K562 (cell line): ENCODE measurements around the gene CUL5. TPM values are rescaled to one million over a fixed set of nuclear protein-coding genes. Genes with fewer than 3 reads are reported as not detected.

Source experiments
- ETV1 ChIP-seq: fragments of 450-650 bp; conservative IDR thresholded peaks from 2 replicates; pipeline ENCODE4 v1.6.1; 2016; ENCODE audit warnings: missing genetic modification characterization, control low read depth, low read depth, missing compliant biosample characterization
- MCM7 ChIP-seq, 2 experiments: fragments of 450-650 bp; IDR thresholded peaks; 2 replicates each; pipeline ENCODE4 v1.6.1; 2016 to 2018
- PML ChIP-seq: IDR thresholded peaks from 2 replicates; pipeline ENCODE4 v1.6.1; 2012; ENCODE audit warnings: low read length, inconsistent platforms
- RBM34 ChIP-seq: fragments of 200-400 bp; formaldehyde crosslinking; IDR thresholded peaks from 2 replicates; pipeline ENCODE4 v1.6.1; 2018; ENCODE audit warnings: low read length, borderline replicate concordance; ENCODE audit not compliant: insufficient read depth
- TBL1XR1 ChIP-seq, 2 experiments: IDR thresholded peaks; 2 replicates each; pipeline ENCODE4 v1.6.1; 2012; ENCODE audit warnings: improper control_type of control experiment in 2 of 2, low read length in 2 of 2, mild to moderate bottlenecking in 1 of 2
- TEAD2 ChIP-seq: fragments of 450-650 bp; IDR thresholded peaks from 2 replicates; pipeline ENCODE4 v1.6.1; 2016; ENCODE audit warnings: missing genetic modification characterization, control low read depth, missing compliant biosample characterization
- ZBTB17 ChIP-seq: fragments of 450-650 bp; formaldehyde crosslinking; IDR thresholded peaks from 2 replicates; pipeline ENCODE4 v1.4.0; 2020; ENCODE audit warnings: mild to moderate bottlenecking
- ZNF232 ChIP-seq: sonication (generic); formaldehyde crosslinking; IDR thresholded peaks from 2 replicates; pipeline ENCODE4 v1.8.0; 2022; ENCODE audit warnings: mild to moderate bottlenecking, missing genetic modification reagents
- ZNF316 ChIP-seq: fragments of 450-650 bp; IDR thresholded peaks from 2 replicates; pipeline ENCODE4 v1.6.1; 2016
- ZNF778 ChIP-seq: fragments of 450-650 bp; formaldehyde crosslinking; IDR thresholded peaks from 2 replicates; pipeline ENCODE4 v1.4.0; 2020; ENCODE audit warnings: mild to moderate bottlenecking, moderate library complexity
- polyA plus RNA-seq, 8 experiments: library from polyadenylated mRNA; depleted of rRNA in 4 of 8; stranded (reverse) in 5 of 8; unstranded in 3 of 8; fragments of >200 nt; fragmentation: Nextera tagmentation in 2 of 8; fragmentation: Illumina TruSeq in 1 of 8; extraction: Ambion mirVana in 2 of 8; extraction: Trizol in 1 of 8; gene quantifications; 2 replicates each; pipeline versions ENCODE4 v1.2.1 to v1.2.3, GENCODE V29; 2011 to 2014; ENCODE audit warnings: inconsistent platforms in 1 of 8, missing spikeins in 1 of 8
- total RNA-seq, 7 experiments: library from RNA; depleted of rRNA in 6 of 7; stranded (reverse); fragments of >200 nt in 6 of 7; fragmentation: Illumina TruSeq in 2 of 7; extraction: Trizol in 2 of 7; gene quantifications; 2 replicates each; pipeline versions ENCODE4 v1.2.1 to v1.2.3, GENCODE V29; 2011 to 2021; ENCODE audit warnings: low replicate concordance in 1 of 7
- TF ChIP-seq, protein P1 (sequence below), 2 experiments: fragments of 450-650 bp; IDR thresholded peaks; 2 replicates each; pipeline ENCODE4 v1.6.1; 2016; ENCODE audit warnings: mild to moderate bottlenecking in 2 of 2, borderline replicate concordance in 1 of 2, low read depth in 1 of 2, moderate library complexity in 1 of 2
- TF ChIP-seq, protein P2 (sequence below): fragments of 250-450 bp; sonication (Bioruptor Pico); IDR thresholded peaks from 2 replicates; pipeline ENCODE4 v1.8.0; 2022; ENCODE audit warnings: moderate library complexity, mild to moderate bottlenecking, inconsistent platforms
- TF ChIP-seq, protein P3 (sequence below): fragments of 250-450 bp; sonication (Bioruptor Pico); IDR thresholded peaks from 2 replicates; pipeline ENCODE4 v1.5.1; 2021; ENCODE audit warnings: mild to moderate bottlenecking
- TF ChIP-seq, protein P4 (sequence below): fragments of 250-450 bp; sonication (Bioruptor Pico); IDR thresholded peaks from 2 replicates; pipeline ENCODE4 v1.6.1; 2021; ENCODE audit warnings: mild to moderate bottlenecking

CUL5 gene
- total and polyA plus RNA-seq, 9 of the 15 experiments (the other 6 are each of a cell fraction or from before 2014, with no cell fraction given): 14.3 to 45.9 (median 23.0) TPM

DNA sequence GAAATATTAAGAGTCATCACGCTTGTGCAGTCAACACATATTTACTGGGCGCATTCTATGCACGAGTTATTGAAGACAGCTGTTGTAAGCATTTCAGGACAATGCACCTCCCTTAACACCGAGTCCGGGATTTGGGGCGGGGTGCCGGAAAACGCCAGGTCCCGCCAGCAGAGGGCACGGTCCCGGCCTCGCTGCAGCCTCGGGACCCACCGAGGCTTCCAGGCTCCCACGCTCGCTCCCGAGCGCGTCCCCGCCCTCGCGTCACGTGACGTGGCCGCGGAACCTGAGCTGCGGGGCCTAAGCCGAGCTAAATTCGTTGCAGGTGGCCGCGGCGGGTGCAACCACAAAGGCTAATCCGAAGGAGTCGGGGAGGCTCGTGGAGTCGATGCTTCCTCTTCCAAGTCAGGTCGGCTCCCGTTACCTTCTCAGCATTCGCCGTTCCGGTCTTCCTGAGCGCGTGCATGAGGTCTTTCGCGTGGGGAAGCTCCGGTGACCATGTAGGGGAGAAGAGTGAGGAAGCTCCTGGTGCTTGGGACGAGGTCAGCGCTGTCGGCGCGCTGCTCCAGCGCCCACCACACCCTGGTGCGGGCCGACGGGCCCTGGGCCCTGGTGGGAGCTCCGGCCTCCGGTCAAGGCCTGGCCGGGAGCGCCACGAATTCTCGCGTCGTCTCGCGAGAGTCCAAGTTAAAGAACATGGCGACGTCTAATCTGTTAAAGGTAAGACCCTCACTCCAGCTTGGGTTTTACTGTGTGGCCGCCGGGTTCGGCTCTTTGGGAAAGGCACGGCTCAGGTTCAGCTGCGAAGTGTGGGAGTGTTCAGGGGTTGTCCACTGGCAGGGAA lies at the start of gene CUL5 (continued):
- TF ChIP-seq RBM34: no peak
- TF ChIP-seq MCM7 (IDR thresholded peaks at IDR 0.05): no peak
- no peak for TF ChIP-seq TBL1XR1 (IDR thresholded peaks at IDR 0.05; ENCODE audit: low read length in 2 of 2)
- TF ChIP-seq, protein P1, sequence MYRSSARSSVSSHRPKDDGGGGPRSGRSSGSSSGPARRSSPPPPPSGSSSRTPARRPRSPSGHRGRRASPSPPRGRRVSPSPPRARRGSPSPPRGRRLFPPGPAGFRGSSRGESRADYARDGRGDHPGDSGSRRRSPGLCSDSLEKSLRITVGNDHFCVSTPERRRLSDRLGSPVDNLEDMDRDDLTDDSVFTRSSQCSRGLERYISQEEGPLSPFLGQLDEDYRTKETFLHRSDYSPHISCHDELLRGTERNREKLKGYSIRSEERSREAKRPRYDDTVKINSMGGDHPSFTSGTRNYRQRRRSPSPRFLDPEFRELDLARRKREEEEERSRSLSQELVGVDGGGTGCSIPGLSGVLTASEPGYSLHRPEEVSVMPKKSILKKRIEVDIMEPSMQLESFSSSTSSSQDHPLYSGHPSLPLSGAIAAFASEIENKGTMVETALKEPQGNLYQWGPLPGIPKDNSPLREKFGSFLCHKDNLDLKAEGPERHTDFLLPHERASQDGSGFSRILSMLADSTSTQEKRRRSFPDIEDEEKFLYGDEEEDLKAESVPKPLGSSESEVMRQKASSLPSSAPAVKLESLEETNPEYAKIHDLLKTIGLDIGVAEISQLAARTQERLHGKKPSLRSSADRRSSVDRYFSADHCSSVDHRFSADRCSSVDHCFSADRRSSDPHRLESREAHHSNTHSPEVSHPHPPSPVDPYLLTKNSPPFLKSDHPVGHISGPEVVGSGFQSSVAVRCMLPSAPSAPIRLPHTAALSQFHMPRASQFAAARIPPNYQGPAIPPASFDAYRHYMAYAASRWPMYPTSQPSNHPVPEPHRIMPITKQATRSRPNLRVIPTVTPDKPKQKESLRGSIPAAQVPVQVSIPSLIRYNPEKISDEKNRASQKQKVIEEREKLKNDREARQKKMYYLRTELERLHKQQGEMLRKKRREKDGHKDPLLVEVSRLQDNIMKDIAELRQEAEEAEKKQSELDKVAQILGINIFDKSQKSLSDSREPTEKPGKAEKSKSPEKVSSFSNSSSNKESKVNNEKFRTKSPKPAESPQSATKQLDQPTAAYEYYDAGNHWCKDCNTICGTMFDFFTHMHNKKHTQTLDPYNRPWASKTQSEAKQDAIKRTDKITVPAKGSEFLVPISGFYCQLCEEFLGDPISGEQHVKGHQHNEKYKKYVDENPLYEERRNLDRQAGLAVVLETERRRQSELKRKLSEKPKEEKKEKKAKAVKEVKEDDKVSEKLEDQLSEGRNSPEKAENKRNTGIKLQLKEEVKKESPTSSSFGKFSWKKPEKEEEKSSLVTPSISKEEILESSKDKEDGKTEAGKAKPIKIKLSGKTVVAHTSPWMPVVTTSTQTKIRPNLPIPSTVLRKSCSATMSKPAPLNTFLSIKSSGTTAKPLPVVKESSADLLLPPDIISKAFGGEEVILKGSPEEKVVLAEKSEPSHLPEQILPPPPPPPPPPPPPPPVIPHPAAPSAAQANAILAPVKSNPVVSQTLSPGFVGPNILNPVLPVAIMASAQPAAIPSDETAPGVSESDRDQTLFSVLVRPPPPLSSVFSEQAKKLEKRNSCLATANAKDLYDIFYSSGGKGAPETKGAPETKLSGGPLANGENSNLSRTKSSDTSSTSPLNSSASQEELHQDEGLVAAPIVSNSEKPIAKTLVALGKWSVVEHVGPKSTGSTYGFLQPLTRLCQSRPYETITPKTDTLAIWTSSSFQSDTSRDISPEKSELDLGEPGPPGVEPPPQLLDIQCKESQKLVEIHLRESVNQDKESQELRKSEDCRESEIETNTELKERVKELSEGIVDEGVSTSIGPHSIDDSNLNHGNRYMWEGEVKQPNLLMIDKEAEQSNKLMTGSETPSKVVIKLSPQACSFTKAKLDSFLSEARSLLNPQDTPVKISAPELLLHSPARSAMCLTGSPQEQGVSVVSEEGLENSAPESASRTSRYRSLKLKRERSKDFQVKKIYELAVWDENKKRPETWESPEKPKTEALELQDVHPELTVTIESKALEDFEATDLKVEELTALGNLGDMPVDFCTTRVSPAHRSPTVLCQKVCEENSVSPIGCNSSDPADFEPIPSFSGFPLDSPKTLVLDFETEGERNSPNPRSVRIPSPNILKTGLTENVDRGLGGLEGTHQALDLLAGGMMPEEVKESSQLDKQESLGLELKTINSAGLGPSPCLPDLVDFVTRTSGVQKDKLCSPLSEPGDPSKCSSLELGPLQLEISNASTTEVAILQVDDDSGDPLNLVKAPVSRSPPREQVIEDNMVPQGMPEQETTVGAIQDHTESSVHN (IDR thresholded peaks at IDR 0.05; ENCODE audit: borderline replicate concordance in 1 of 2, low read depth in 1 of 2): no peak
- TF ChIP-seq, protein P2, sequence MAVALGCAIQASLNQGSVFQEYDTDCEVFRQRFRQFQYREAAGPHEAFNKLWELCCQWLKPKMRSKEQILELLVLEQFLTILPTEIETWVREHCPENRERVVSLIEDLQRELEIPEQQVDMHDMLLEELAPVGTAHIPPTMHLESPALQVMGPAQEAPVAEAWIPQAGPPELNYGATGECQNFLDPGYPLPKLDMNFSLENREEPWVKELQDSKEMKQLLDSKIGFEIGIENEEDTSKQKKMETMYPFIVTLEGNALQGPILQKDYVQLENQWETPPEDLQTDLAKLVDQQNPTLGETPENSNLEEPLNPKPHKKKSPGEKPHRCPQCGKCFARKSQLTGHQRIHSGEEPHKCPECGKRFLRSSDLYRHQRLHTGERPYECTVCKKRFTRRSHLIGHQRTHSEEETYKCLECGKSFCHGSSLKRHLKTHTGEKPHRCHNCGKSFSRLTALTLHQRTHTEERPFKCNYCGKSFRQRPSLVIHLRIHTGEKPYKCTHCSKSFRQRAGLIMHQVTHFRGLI: no peak
- peak; percentile 79 for TF ChIP-seq PML
- TF ChIP-seq ZNF316: no peak
- peak; percentile 89 for TF ChIP-seq ZBTB17 (CRISPR knock-in tag)
- TF ChIP-seq ZNF232 (CRISPR knock-in tag): peak; percentile 86
- TF ChIP-seq ZNF778 (CRISPR knock-in tag): no peak
- TF ChIP-seq, protein P3, sequence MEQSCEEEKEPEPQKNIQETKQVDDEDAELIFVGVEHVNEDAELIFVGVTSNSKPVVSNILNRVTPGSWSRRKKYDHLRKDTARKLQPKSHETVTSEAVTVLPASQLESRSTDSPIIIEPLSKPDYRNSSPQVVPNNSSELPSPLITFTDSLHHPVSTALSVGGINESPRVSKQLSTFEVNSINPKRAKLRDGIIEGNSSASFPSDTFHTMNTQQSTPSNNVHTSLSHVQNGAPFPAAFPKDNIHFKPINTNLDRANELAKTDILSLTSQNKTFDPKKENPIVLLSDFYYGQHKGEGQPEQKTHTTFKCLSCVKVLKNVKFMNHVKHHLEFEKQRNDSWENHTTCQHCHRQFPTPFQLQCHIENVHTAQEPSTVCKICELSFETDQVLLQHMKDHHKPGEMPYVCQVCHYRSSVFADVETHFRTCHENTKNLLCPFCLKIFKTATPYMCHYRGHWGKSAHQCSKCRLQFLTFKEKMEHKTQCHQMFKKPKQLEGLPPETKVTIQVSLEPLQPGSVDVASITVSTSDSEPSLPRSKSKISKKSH (CRISPR knock-in tag): no peak
- TF ChIP-seq TEAD2 (tag): no peak
- TF ChIP-seq ETV1 (tag): peak; percentile 47
- TF ChIP-seq, protein P4, sequence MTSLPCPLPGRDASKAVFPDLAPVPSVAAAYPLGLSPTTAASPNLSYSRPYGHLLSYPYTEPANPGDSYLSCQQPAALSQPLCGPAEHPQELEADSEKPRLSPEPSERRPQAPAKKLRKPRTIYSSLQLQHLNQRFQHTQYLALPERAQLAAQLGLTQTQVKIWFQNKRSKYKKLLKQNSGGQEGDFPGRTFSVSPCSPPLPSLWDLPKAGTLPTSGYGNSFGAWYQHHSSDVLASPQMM (CRISPR knock-in tag): no peak
